GM19240 (cell line): Measurements from ENCODE around the gene ZCCHC18.
"Not testable (repeated sequence)": the region's sequence is repeated elsewhere in the genome, so short reads cannot be mapped to it uniquely, and the experiment has no call there.

Source experiments
- DNase-seq: peaks from one replicate; pipeline ENCODE4 v3.0.0; 2011; ENCODE audit warnings: low spot score; ENCODE audit not compliant: insufficient read length

Gene ZCCHC18

GRCh38 chrX:104112326-104112951, at the start of gene ZCCHC18:
Gene ZCCHC18 (plus strand): TSS chrX:104112523. CDS start chrX:104114112, 1,589 bp downstream.
- DNase-seq, result peak; percentile 11

- not testable (repeated sequence) for DNase-seq
These were observed 49.7 kb upstream of the ZCCHC18 start for GRCh38 chrX:104062636-104063035.

DNA sequence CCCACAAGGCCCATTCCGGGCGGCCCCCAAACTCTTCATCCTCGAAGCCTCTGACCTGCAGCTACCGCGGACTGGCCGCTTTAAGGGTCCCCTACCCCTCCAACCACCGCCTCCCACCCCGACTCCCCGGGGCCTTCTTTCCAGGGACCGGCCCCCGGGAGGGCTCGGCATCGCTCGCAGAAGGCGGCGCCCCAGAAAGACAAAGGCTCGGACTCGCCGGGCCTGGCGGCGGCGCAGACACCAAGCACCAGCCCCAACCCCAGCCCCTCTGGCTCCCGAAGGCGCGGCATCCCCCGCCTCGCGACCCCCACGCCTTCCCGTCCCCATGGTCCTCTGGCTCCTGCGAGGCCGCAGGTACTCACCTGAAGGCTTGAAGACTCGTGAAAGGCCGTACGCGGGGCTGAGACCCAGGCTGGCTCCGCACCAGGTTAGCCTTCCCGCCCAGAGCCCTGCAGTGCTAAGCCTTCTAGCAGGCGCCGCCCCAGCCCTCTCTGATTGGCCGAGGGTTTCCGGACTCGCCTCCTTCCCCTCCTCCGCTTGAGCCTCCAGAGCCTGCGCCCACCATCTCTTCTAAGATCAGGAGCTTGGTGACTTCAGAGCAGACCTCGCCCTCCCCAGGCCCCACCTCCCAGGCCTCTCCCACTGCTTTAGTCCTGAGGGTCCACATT, 36.4 kb upstream of the ZCCHC18 start, which contains the start of gene TMSB15C:
Gene TMSB15C (minus strand): TSS at position 459 of the 668 bp plus-strand sequence.
- not testable (repeated sequence) for DNase-seq

DNA sequence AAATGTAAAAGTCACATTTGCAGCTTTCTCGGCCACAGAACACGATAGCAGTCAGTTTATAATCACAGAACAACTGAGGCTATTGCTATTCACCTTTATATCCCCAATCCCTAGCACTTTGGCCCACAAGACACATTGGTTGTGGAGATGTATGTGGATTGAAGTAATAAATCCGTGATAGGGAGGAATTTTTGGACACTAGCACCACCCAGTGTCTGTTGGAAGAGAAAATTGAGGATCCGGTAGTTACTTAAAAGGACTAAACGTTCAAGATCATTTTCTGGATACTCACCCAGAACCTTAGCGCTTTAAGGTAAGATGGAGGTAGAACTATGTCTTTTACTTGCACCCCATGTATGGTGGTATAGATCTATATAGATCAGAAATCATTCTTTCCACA, 34.5 kb upstream of the ZCCHC18 start:
- not testable (repeated sequence) for DNase-seq

DNA sequence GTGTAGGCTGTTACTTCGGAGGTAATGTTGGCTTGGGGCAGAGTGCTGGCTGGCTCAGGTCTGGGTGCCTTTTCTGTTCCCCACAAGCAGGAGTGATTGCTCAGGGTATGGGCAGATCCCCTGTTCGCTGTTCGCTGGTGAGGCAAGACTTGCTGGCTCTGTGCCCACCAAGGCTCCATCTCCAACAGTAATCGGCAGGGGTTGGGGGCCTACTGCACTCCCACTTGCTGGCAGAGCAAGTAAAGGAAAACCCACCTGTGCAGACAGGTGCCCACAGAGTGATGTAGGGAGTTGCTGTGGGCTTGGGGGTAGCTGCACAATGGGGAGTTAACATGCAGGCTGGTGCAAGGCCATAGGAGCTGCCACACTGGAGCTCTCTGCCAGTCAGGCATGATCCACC, 28.3 kb upstream of the ZCCHC18 start:
- no peak for DNase-seq

DNA sequence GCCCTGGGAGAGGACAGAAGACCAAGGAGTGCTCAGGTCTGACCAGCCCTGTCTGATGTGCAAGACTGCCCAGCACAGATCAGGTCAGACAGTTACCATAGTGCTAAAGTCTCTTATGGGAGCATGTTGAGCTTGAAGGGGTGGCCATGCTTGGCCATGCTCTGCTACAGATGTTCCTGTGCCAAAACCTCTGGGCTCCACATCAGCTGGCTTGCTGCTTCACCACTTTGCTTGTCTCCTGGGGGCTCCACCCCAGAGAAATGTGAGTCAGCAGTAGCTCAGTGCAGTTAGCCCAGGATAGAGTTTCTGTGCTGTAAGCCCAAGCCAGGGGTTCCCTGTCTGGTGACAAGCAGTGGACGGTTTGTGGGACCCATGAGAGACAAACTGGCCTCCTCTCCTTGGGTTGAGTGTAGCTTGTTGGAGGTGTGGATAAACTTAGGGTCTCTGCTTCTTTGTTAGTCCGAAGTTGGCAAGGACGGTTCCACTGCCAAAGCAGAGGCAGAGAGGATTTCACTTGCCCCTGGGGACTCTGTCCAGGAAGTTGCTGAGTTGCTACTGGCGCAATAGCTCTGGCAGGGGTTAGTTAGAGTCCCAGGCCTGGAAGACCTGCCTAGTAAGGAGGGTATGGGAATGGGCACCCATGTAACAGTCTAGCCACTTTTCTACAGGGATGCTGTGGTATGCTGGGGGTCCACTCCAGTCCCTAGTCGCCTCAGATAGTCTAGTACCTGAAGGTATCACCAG, 27.6 kb upstream of the ZCCHC18 start:
- no peak for DNase-seq

DNA sequence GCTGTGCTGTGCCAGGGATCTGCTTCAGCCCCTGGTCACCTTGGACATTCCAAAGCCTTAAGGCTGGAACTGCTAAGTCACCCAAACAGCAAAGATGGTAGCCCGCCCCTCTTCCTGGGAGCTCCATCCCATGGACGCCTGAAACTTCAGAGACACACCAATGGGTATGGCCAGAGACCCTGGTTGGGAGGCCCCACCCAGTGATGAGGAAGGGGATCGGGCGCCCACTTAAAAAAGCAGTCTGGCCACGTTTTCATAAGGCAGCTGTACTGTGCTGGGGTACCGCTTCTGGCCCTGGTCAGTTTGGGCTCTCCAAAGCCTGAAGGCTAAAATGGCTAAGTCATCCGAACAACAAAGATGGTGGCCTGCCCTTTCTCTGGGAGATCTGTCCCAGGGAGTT, 26.8 kb upstream of the ZCCHC18 start:
- no peak for DNase-seq

DNA sequence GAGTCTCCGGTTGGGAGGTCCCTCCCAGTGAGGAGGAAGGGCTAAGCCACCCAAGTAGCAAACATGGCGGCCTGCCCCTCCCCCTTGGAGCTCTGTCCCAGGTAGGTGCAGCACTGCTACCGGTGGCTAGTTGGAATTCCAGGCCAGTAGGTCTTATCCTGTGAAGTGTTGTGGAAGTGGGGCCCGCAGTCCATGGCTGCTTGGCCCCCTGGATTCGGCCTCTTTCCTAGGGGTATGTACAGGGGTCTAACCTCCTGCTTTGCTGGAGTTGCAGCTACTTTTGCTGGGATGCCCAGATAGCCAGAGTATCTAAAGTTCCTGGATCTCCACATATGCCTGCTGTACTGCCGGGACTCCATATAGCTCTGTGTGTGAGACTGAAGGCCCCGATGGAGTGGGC, 26.4 kb upstream of the ZCCHC18 start:
- no peak for DNase-seq

GRCh38 chrX:104098151-104098808, 14.0 kb upstream of the ZCCHC18 start:
- peak; percentile 29 for DNase-seq

DNA sequence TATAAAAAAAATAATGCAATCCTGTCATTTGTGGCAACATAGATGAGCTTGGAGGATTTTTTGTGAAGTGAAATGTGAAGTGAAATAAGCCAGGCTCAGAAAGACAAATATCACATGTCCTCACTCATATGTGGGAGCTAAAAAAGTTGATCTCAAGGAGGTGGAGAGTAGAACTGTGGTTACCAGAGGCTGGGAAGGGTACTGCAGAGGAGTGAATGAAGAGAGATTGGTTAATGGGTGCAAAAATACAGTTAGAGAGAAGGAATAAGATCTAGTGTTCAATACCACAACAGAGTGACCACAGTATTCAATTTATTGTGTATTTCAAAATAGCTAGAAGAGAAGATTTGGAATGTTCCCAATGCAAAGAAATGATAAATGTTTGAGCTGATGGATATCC, 13.4 kb upstream of the ZCCHC18 start:
- DNase-seq, result no peak

- no peak for DNase-seq
These were observed 7.6 kb upstream of the ZCCHC18 start for GRCh38 chrX:104104676-104105075.

- DNase-seq, result no peak
These were observed 6.7 kb upstream of the ZCCHC18 start for GRCh38 chrX:104105330-104106262.

- no peak for DNase-seq
These were observed 3.4 kb upstream of the ZCCHC18 start for GRCh38 chrX:104108955-104109354.

DNA sequence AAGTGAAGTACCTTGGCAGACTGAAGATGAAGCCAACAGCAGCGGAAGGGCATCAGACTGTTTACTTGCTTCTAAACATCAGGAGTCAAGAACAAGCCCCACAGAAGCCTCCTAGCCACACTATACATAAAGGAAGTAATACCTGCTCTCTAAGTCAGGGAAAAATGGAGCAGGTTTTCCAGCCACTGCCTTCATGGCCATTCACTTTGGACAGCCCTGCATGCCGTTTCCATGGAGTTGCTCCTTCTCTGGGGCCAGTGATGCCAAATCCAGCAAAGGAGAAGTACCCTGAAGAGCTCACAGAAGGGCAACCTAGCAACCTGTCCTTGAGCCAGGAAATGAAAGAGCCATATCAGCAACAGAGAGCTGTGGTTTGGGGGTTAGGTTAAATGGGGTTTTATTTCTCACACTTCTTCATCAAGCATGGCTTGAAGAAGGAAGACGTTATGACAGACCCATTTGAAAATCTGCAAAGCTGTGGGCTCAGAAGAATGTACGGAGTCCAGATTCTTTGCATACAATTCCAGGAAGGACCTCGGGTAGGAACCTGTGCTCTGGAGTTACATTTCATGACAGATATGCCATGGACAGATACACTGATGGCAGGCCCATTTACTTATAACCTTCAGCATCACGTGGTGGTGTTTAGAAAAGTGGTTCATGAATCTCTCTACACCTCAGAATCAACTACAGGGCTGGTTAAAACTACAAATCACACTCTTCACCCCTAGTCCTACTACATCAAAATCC, 1.7 kb upstream of the ZCCHC18 start:
- not testable (repeated sequence) for DNase-seq

DNA sequence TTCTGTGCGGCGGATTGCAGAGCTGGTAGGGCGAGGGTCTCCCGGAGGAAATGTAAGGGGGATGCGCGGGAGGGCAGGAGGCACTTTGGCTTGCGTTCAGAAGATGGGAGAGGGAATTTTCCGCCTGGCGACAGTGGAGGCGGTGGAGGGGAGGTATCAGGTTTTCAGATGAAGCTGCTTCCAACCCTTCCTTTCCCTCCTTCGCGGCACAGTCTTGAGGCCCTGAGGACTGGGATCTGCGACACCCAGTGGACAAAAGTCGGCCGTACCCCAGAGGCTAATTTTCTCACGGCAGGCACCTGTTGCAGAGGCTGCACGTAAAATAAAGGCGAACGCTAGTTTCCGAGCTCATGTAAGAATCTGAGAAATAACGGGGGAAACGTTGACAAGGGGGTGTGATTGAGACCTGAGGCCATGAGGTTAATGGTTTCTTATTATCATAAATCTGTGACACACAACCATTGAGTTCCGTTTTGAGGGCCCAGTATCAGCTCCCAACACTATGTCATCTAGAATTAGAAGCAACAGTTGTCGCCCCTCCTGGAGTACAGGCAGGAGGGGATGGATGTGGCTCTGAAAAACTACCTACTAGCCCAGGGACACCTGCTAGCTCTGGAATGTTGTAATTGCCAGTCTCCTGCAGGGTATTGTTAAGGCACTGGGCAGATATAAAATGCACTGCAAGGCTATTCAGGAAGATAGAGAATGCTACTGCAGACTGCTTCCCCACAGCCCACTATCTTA, 1.1 kb downstream of the ZCCHC18 start:
- DNase-seq, result no peak

DNA sequence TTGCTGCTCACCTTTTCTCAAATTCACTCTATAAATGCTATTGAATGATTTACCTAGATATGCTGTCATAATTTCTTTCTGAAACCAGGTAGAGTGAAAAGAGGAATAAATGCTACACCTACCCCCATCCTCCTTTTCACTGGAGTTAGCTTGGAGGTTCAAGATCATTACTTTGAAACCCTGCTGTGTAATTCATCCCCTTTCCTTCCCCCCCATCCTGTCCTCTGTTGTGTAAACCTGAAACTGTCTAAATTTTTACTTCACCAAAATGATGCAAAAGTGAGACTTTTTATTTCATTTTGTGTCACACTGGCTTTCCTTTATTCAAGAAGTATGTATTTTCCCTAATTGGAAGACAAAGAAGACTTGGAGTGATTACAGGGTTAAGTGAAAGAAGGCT, 5.4 kb downstream of the ZCCHC18 start:
- DNase-seq, result no peak

DNA sequence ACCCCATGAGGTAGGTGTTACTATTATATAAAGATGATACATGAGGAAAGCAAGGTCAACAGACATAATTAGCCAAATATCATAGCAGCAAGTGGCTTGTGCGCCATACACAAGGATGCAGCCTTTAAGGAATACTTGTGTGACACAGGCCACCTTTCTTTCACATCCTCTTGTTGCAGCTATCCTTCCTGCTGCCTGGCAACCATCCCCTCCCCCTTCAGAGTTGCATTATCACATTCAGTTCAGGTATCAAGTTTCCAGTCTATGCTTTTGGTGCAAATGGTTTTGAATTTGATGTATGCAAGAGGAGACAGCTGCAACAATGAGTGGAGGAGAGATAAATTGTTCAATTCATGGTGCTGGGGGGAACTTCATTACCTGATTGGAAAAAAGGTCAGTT, 6.4 kb downstream of the ZCCHC18 start:
- DNase-seq, result no peak

GRCh38 chrX:104122829-104123228, 10.5 kb downstream of the ZCCHC18 start:
- no peak for DNase-seq

DNA sequence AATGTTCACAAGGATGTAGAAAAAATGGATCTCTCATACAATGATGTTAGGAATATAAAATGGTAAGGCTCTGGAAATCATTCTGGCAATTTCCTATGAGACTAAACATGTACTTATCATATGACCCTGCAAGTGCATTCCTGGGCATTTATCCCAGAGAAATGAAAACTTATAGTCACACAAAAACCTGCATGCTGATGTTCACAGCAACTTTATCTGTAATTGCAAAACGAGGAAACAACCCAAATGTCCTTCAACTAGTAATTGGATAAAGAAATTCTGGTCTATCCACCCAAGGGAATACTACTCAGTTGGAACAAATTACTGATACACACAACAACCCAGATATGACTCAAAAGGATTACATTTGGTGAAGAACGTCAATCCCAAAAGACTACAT, 14.5 kb downstream of the ZCCHC18 start:
- DNase-seq, result no peak
